IMR-90 (cell line): ENCODE results near the gene MYH3. TPM values are rescaled to one million over a fixed set of nuclear protein-coding genes. Genes with fewer than 3 reads are reported as not detected.

ENCODE experiments used
- ATAC-seq: fragments of 200-7000 bp; cut with Tn5 transposase; 2 replicates; pipeline ENCODE4 v1.9.1; 2020; ENCODE audit warnings: low read depth, mild to moderate bottlenecking, moderate library complexity
- BruUV-seq: library from RNA; stranded (reverse); fragments of 400-500 nt; replicated peaks from 2 replicates; lab custom pipeline; 2021; lab: Mats Ljungman, UMichigan
- CTCF ChIA-PET: fragments of 300-600 bp; formaldehyde crosslinking; extraction: SDS; loops from one replicate; lab custom pipeline; 2021; ENCODE audit warnings: antibody characterized with exemption; lab: Yijun Ruan, JAX
- POLR2A ChIA-PET: fragments of 300-600 bp; sonication (Branson Sonifier 250); formaldehyde crosslinking; loops from one replicate; lab custom pipeline; 2022; ENCODE audit warnings: antibody characterized with exemption; ENCODE audit not compliant: unreplicated experiment; lab: Charles Lee
- DNase-seq: peaks from one replicate; pipeline ENCODE4 v3.0.0; 2013
- H2AFZ ChIP-seq: replicated peaks from 2 replicates; pipeline ENCODE3; 2013; ENCODE audit warnings: low read length, mild to moderate bottlenecking; ENCODE audit not compliant: poor library complexity
- H2AK5ac ChIP-seq: 2 replicates; pipeline ENCODE4 v1.6.1; 2013; ENCODE audit warnings: low read depth, low read length, inconsistent platforms
- H2AK9ac ChIP-seq: replicated peaks from 2 replicates; pipeline ENCODE3; 2013; ENCODE audit warnings: mild to moderate bottlenecking, low read depth, low read length, moderate library complexity; ENCODE audit not compliant: poor library complexity
- H2BK120ac ChIP-seq: 2 replicates; pipeline ENCODE4 v1.6.1; 2013; ENCODE audit warnings: low read depth, low read length, inconsistent platforms
- H2BK15ac ChIP-seq: 3 replicates; pipeline ENCODE4 v1.6.1; 2013; ENCODE audit warnings: low read depth, low read length, inconsistent platforms
- H2BK20ac ChIP-seq: 2 replicates; pipeline ENCODE4 v1.6.1; 2013; ENCODE audit warnings: low read depth, mild to moderate bottlenecking, inconsistent platforms, low read length, moderate library complexity
- H2BK5ac ChIP-seq: 2 replicates; pipeline ENCODE4 v1.6.1; 2013; ENCODE audit warnings: mild to moderate bottlenecking, low read depth, low read length, inconsistent platforms; ENCODE audit not compliant: poor library complexity, severe bottlenecking
- H3K14ac ChIP-seq: replicated peaks from 2 replicates; pipeline ENCODE4 v1.6.1; 2013; ENCODE audit warnings: low read depth, low read length, inconsistent platforms
- H3K18ac ChIP-seq: 2 replicates; pipeline ENCODE4 v1.6.1; 2013; ENCODE audit warnings: low read depth, low read length, control low read depth
- H3K23ac ChIP-seq: 2 replicates; pipeline ENCODE4 v1.6.1; 2013; ENCODE audit warnings: low read depth, low read length, inconsistent platforms
- H3K27ac ChIP-seq: 2 replicates; pipeline ENCODE4 v1.5.1; 2013; ENCODE audit warnings: mild to moderate bottlenecking, control low read depth, low read length; ENCODE audit not compliant: insufficient read depth
- H3K27me3 ChIP-seq: 2 replicates; pipeline ENCODE4 v1.6.1; 2013; ENCODE audit warnings: low read length; ENCODE audit not compliant: control insufficient read depth, insufficient read depth
- H3K36me3 ChIP-seq: 2 replicates; pipeline ENCODE4 v1.6.1; 2013; ENCODE audit warnings: low read length, mixed read lengths; ENCODE audit not compliant: control insufficient read depth, insufficient read depth
- H3K4ac ChIP-seq: 2 replicates; pipeline ENCODE4 v1.6.1; 2013; ENCODE audit warnings: low read depth, low read length, inconsistent platforms
- H3K4me1 ChIP-seq: 2 replicates; pipeline ENCODE4 v1.6.1; 2013; ENCODE audit warnings: low read length, mixed read lengths; ENCODE audit not compliant: control insufficient read depth, insufficient read depth
- H3K4me2 ChIP-seq: 2 replicates; pipeline ENCODE4 v1.6.1; 2013; ENCODE audit warnings: low read depth, mild to moderate bottlenecking, control low read depth, low read length, moderate library complexity
- H3K4me3 ChIP-seq: 2 replicates; pipeline ENCODE4 v1.5.1; 2013; ENCODE audit warnings: low read depth, mild to moderate bottlenecking, control low read depth, low read length, moderate library complexity; ENCODE audit not compliant: insufficient read depth
- H3K56ac ChIP-seq: 2 replicates; pipeline ENCODE4 v1.6.1; 2013; ENCODE audit warnings: low read length, inconsistent platforms; ENCODE audit not compliant: insufficient read depth; ENCODE audit errors: extremely low read depth
- H3K79me1 ChIP-seq, 2 experiments: 2 replicates each; pipeline ENCODE4 v1.6.1; 2013; ENCODE audit warnings: low read length in 2 of 2, inconsistent platforms in 1 of 2, low read depth in 1 of 2
- H3K9ac ChIP-seq: 2 replicates; pipeline ENCODE4 v1.6.1; 2013; ENCODE audit warnings: low read depth, low read length, control low read depth
- H3K9me1 ChIP-seq: 2 replicates; pipeline ENCODE4 v1.6.1; 2013; ENCODE audit warnings: low read length, inconsistent platforms; ENCODE audit not compliant: insufficient read depth
- H3K9me3 ChIP-seq: 2 replicates; pipeline ENCODE4 v1.6.1; 2013; ENCODE audit warnings: low read length; ENCODE audit not compliant: control insufficient read depth, insufficient read depth
- H4K20me1 ChIP-seq: 2 replicates; pipeline ENCODE4 v1.6.1; 2013; ENCODE audit warnings: low read length, inconsistent platforms; ENCODE audit not compliant: insufficient read depth
- H4K5ac ChIP-seq: 2 replicates; pipeline ENCODE4 v1.6.1; 2013; ENCODE audit warnings: mild to moderate bottlenecking, low read depth, low read length, control low read depth
- H4K8ac ChIP-seq, 2 experiments: 2 replicates each; pipeline ENCODE4 v1.6.1; 2013; ENCODE audit warnings: low read depth in 2 of 2, low read length in 2 of 2, control low read depth in 1 of 2, inconsistent platforms in 1 of 2
- H4K91ac ChIP-seq: 2 replicates; pipeline ENCODE4 v1.6.1; 2013; ENCODE audit warnings: low read depth, low read length, inconsistent platforms; ENCODE audit not compliant: insufficient read depth
- CHD1 ChIP-seq: IDR thresholded peaks from 2 replicates; pipeline ENCODE4 v1.6.1; 2012; ENCODE audit warnings: low read depth, low read length, improper control_type of control experiment
- FOS ChIP-seq: fragments of 150-350 bp; IDR thresholded peaks from 2 replicates; pipeline ENCODE4 v1.6.1; 2016; ENCODE audit warnings: low read depth, low read length
- MAFK ChIP-seq: IDR thresholded peaks from 2 replicates; pipeline ENCODE4 v1.6.1; 2012; ENCODE audit warnings: low read depth, low read length, improper control_type of control experiment
- MAZ ChIP-seq: IDR thresholded peaks from 2 replicates; pipeline ENCODE4 v1.6.1; 2012; ENCODE audit warnings: low read depth, mild to moderate bottlenecking, low read length, improper control_type of control experiment, moderate library complexity, borderline replicate concordance
- MXI1 ChIP-seq: IDR thresholded peaks from 2 replicates; pipeline ENCODE4 v1.6.1; 2012; ENCODE audit warnings: low read depth, mild to moderate bottlenecking, low read length, moderate library complexity, borderline replicate concordance
- RAD21 ChIP-seq: IDR thresholded peaks from 2 replicates; pipeline ENCODE4 v1.6.1; 2012; ENCODE audit warnings: low read length, improper control_type of control experiment
- SMC3 ChIP-seq: fragments of 150-350 bp; IDR thresholded peaks from 2 replicates; pipeline ENCODE4 v1.6.1; 2016; ENCODE audit warnings: low read depth, mild to moderate bottlenecking, antibody characterized with exemption, low read length, moderate library complexity
- WGBS, 2 experiments: methylation state at CpG; one replicate each; pipeline versions ENCODE4 v1.1.5 to v1.1.7; 2013; ENCODE audit warnings: missing lambda C conversion rate in 2 of 2; ENCODE audit not compliant: insufficient read length in 1 of 2; ENCODE audit errors: extremely low coverage in 2 of 2; 5-methylcytosine and 5-hydroxymethylcytosine counted together
- dilution Hi-C: fragments of 300-500 bp; cut with HindIII; formaldehyde crosslinking; loops from one replicate; pipeline ENCODE4 v1.14.3; 2018; ENCODE audit warnings: low sequenced_read_pairs; ENCODE audit not compliant: unreplicated experiment
- in situ Hi-C: fragments of 300-500 bp; cut with MboI; formaldehyde crosslinking; loops from 3 replicates; pipeline ENCODE4 v1.14.3; 2019; ENCODE audit warnings: low sequenced_read_pairs, inconsistent platforms, mixed read lengths
- intact Hi-C: fragments of 100-400 bp; cut with micrococcal nuclease; formaldehyde crosslinking; loops from 2 replicates; pipeline ENCODE4 v1.10.0; 2022
- polyA plus RNA-seq, 3 experiments: library from polyadenylated mRNA; depleted of rRNA; stranded (reverse); fragments of >200 nt; gene quantifications; 2 replicates each; pipeline ENCODE4 v1.2.3, GENCODE V29; 2012; ENCODE audit warnings: low replicate concordance in 1 of 3
- total RNA-seq: library from RNA; depleted of rRNA; stranded (reverse); fragments of >200 nt; gene quantifications from 2 replicates; pipeline ENCODE4 v1.2.3, GENCODE V29; 2012
- TF ChIP-seq, protein P1 (sequence below): fragments of 150-350 bp; IDR thresholded peaks from 2 replicates; pipeline ENCODE4 v1.6.1; 2017; ENCODE audit warnings: mild to moderate bottlenecking, antibody characterized with exemption, low read length, low read depth
- TF ChIP-seq, protein P2 (sequence below): fragments of 150-350 bp; IDR thresholded peaks from 2 replicates; pipeline ENCODE4 v1.6.1; 2016; ENCODE audit warnings: low read depth, mild to moderate bottlenecking, low read length, moderate library complexity, borderline replicate concordance

The MYH3 gene
- total and polyA plus RNA-seq, 2 of the 4 experiments (the other 2 are of a cell fraction): 0.54 to 0.63 TPM

- Histone ChIP-seq H3K27ac (no peak overlapping the region), H4K20me1 (no peaks in the 10 kb centered on the region), H3K79me1 (no peaks in the 10 kb centered on the region), H2BK120ac (no peak overlapping the region), H4K91ac (no peak overlapping the region), H3K56ac (no peak overlapping the region), H2BK15ac (no peak overlapping the region), H2BK20ac (no peak overlapping the region), H3K4me3 (no peak overlapping the region), H3K9me3 (no peaks in the 10 kb centered on the region), H3K9me1 (no peaks in the 10 kb centered on the region), H4K8ac (no peak overlapping the region), H3K9ac (no peak overlapping the region), H3K4ac (no peak overlapping the region), H2AFZ (no peak overlapping the region), H3K23ac (no peak overlapping the region), H3K14ac (no peak overlapping the region), H3K4me2 (no peak overlapping the region), H2AK5ac (no peak overlapping the region), H3K36me3 (no peaks in the 10 kb centered on the region), H4K5ac (no peak overlapping the region), H3K4me1 (no peaks in the 10 kb centered on the region), H3K18ac (no peak overlapping the region), H2BK5ac (no peak overlapping the region), H2AK9ac (no peak overlapping the region), H3K27me3 (no peaks in the 10 kb centered on the region)
- ChIA-PET POLR2A (no interaction called here), CTCF (interaction anchor here (0.8 kb wide), 1 partner anchor 10 kb away, joined by 3 read pairs; no protein-coding TSS in a partner anchor)
- dilution Hi-C loops (no loop called here), intact Hi-C loops (no loop called here), in situ Hi-C loops (loop anchor here (25.0 kb wide), 1 partner anchor 887 kb away; no protein-coding TSS in a partner anchor)
- DNase-seq (no peak), ATAC-seq (no peak)
- TF ChIP-seq MAZ (no peak), SMC3 (no peak), FOS (no peak), MXI1 (no peak), RAD21 (no peak), MAFK (no peak), CHD1 (no peak)
- TF ChIP-seq, protein P1, sequence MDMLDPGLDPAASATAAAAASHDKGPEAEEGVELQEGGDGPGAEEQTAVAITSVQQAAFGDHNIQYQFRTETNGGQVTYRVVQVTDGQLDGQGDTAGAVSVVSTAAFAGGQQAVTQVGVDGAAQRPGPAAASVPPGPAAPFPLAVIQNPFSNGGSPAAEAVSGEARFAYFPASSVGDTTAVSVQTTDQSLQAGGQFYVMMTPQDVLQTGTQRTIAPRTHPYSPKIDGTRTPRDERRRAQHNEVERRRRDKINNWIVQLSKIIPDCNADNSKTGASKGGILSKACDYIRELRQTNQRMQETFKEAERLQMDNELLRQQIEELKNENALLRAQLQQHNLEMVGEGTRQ: no peak
- TF ChIP-seq, protein P2, sequence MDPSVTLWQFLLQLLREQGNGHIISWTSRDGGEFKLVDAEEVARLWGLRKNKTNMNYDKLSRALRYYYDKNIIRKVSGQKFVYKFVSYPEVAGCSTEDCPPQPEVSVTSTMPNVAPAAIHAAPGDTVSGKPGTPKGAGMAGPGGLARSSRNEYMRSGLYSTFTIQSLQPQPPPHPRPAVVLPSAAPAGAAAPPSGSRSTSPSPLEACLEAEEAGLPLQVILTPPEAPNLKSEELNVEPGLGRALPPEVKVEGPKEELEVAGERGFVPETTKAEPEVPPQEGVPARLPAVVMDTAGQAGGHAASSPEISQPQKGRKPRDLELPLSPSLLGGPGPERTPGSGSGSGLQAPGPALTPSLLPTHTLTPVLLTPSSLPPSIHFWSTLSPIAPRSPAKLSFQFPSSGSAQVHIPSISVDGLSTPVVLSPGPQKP: no peak
- no TSS peak for BruUV-seq
- WGBS, 2 experiments: 83% methylated on average over 1 of the region's 10 CpGs; no CpG with 5 or more reads in 1 of the 2 experiments
These were observed 33.3 kb downstream of the MYH3 start for GRCh38 chr17:10623737-10624338.
